NCI-H1105 treated with DMSO at 0.1 percent for 48 hours (cell line): ENCODE results near the gene RUVBL2.

Source experiments
- DNase-seq: peaks from one replicate; lab custom pipeline; 2025; lab: John Stamatoyannopoulos, UW

Gene RUVBL2

DNA sequence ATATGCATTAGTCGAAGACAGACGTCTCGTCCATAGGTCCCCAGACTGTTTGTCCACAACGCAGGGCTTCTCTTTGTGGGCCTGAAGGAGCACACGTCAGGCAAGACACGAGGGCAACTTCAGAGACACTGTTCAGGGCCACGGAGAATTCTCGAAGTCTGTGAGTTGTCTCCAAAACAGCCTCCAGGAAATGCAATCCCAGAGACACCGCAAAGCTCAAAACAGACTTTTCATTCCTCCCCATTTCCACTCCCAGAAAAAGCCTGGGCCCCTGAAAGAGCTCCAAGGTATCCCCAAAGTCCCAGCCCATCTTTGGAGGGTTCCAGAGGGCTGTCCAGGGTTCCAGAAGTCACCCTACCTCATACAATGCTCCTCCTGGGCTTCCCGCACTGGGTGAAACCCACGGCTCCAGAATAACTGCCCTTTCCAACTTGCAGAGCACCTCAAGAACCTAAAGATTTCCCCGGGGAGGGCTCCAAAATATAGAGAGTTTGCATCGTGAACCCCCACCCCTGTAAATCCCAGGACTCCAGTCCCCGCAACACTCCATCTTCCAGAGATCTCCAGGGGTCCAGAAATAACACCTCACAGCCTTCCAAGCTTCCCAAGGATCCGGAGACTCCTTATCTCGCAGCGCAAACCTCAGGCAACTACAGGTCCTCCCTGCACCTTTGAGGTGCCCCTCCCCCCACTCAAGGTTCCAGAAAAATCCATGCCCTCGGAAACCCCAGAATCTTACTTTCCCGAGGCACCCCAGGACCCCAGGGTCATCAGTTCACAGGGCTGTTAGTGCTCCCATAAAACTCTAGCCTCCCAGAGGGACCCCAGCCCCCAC lies 29.3 kb upstream of the RUVBL2 start:
- no peak for DNase-seq

DNA sequence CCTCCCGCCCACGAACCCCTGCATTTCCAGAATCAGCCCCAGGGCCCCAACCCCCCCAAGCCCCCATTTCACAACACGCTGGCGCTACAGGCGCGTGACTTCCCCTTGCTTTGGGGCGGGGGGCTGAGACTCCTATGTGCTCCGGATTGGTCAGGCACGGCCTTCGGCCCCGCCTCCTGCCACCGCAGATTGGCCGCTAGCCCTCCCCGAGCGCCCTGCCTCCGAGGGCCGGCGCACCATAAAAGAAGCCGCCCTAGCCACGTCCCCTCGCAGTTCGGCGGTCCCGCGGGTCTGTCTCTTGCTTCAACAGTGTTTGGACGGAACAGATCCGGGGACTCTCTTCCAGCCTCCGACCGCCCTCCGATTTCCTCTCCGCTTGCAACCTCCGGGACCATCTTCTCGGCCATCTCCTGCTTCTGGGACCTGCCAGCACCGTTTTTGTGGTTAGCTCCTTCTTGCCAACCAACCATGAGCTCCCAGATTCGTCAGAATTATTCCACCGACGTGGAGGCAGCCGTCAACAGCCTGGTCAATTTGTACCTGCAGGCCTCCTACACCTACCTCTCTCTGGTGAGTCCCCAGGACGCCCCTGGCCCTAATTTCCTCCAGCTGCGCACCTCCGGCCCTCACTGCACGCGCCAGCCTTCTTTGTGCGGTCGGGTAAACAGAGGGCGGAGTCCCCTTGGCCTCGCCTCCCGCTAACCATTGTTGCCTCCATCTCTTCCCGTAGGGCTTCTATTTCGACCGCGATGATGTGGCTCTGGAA lies 28.5 kb upstream of the RUVBL2 start, which contains the start of gene FTL:
TSS of gene FTL (plus strand) at position 270 of the 766 bp plus-strand sequence. CDS start at position 469, 199 bp downstream.
- peak; percentile 94 for DNase-seq

DNA sequence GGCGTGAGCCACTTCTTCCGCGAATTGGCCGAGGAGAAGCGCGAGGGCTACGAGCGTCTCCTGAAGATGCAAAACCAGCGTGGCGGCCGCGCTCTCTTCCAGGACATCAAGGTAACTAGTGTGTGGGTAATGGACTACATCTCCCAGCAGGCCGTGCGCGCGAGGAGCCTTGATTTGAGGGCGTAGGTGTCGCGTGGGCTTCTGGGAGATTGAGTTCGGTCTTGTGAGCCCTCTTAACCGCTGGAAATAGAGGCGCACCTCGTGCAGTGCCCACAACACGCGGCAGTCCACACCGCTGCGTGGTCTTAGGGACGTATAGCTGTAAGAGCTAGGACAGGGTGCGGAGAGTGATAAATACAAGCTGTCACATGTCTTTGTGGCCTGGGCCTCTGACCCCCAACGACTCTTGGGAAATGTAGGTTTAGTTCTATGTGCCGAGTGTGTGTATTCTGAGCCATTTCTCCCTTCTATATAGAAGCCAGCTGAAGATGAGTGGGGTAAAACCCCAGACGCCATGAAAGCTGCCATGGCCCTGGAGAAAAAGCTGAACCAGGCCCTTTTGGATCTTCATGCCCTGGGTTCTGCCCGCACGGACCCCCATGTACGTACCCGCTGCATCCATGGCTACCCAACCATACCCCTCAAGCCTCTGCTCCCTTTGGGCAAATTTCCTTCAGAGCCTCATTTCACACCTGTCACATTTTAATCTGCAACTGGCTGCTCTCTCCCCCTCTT lies 27.7 kb upstream of the RUVBL2 start:
- peak; percentile 83 for DNase-seq

DNA sequence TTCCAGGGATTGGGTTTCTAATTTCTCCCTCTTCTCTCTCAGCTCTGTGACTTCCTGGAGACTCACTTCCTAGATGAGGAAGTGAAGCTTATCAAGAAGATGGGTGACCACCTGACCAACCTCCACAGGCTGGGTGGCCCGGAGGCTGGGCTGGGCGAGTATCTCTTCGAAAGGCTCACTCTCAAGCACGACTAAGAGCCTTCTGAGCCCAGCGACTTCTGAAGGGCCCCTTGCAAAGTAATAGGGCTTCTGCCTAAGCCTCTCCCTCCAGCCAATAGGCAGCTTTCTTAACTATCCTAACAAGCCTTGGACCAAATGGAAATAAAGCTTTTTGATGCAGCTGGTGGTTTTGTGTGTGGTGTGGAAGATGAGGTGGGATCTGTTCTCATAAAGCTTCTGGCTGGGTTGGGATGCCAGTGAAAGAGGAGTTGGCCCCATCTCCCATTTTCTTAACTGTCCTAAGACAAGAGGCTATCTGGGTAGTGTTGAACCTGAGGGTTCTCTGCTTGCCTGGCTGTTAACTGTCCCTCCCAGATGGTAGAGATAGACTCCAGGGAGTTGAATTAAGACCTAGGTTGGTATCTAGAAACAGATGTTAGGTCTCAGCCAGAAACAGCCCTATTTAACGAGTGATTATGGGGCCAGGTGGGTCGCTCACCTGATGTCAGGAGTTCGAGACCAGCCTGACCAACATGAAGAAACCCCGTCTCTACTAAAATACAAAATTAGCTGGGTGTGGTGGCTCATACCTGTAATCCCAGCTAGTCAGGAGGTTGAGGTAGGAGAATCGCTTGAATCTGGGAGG lies 26.9 kb upstream of the RUVBL2 start:
- no peak for DNase-seq

DNA sequence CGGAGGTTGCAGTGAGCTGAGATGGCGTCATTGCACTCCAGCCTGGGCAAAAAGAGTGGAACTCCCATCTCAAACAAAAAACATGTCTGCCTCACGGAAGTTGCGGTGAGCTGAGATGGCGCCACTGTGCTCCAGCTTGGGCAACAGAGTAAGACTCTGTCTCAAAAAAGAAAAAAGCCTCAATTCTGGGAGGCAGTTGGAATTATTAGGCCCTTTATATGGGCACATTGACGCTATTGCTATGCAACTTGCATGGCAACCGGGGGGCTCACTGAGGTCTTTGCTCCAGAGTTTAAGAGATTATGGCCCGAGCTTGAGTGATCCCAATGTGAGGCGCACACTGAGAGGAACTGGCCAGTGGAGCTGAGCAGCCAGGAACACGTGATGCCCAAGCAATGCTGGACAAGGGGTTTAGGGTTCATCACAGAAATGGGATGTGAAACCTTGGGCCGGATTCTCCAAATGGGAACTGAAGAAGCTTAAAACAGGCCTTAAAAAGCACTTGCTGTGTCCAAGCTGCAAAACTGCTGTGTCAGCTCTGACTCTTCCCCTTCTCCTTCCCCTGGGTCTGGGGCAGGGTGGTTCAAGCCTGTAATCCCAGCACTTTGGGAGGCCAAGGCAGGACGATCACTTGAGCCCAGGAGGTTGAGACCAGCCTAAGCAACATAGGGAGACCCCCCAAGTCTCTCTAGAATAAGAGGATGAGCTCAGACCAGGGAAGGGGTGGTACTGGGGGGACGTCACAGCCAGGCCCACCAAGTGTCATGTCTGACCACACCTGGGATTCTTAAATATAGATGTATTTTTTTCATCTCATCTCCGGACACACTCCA lies 26.1 kb upstream of the RUVBL2 start:
- DNase-seq, result no peak

DNA sequence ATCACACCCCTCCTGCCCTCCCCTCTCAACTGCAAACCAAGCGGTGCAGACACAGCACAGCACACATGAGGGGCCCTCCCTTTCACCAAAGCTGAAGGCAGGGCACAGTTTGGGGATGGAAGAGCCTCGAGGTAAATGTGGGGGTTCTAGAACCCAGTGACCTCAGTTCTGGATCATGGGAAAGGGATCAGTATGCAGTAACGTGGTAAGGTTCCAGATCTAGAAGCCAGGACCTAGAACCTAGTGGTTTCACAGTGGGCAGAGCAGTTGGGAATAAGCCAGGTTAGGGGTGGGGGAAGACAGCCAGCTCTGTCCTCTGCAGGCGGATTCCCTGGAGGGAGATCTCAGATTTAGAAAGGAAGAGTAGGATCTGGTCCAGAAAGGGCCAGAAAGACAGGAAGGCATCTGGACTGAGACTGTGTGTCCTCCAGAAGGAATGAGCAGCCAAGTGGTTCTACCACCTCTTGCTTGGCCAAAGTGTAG lies 25.5 kb upstream of the RUVBL2 start:
- no peak for DNase-seq

DNA sequence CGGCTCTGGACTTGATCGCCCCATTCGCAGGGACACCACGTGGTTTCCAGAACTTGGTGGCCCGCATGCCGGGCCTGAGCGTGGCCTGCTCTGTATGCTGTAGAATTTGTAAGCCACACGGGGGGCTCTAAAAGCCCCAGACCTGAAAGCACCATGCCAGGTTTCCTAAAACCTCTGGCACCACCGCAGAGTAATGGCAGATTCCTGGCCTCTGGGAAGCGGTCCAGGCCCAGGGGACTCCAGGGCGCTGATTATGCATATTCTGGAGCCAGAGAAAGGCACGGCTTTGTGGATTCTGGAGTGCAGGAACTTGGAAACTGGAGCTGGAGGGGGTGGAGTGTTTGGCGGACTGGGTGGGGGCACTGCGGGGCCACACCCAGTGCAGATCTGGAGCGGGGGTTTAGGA lies 24.9 kb upstream of the RUVBL2 start:
- DNase-seq, result no peak

DNA sequence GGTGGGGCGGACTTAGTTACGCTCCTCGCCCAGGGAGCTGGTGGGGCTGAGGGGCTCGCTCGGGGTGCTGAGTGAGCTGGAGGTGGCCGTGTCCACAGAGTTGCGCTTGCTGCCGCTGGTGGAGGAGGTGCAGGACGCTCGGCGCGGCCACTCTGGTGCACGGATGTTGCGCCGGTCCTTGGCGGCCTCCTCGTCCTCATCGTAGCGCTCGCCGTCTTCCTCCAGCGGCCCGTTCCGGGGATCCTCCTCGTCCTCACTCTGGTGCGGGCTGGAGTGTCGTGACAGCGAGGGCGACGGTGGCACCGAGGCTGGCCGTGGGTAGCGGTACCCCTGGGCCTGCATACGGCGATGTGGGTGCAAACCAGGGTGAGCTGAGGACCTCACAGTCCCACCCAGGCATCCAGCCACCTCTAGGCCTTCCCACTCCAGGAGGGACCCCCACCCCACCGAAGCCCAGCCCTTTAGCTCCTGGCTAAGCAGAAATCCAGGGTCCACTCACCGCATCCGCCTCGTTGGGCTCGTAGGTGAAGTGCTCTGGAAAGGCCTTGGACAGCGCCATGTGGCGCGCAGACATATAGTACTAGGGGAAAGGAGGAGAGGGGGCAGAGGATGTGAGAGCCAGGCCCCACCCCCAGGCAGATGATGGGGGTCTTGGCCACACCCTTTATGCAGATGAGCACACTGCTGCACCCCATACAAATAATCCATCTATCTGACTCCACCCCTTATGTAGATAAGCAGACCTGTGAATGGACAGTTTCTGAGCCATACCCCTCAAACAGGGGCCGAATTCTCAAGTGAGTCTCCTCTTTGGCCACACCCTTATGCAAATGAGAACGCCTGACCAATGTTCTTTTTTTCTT lies 24.2 kb upstream of the RUVBL2 start:
- DNase-seq, result no peak

DNA sequence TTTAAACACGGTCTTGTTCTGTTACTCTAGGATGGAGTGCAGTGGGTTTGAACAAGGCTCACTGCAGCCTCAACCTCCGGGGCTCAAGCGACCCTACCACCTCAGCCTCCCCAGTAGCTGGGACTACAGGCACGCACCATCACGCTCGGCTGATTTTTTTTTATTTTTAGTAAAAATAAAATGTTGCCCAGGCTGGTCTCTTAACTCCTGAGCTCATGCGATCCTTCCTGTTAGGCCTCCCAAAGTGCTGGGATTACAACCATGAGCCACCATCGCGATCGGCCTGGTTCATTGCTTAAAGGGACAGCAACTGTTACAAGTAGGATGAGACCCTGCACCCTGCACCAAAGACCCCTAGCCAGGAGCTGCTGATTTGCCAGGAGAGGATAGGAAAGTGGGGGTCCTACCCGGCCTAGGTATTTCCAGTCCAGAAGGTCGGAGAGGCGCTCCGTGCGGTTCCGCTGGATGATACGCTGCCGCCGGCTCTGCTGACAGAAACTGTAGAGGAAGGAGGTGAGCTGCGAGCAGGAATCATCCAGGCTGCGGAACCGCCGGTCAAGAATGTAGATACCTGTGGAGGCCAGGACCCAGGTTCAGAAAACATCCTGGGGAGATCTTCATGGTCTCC lies 23.4 kb upstream of the RUVBL2 start:
- DNase-seq, result no peak

DNA sequence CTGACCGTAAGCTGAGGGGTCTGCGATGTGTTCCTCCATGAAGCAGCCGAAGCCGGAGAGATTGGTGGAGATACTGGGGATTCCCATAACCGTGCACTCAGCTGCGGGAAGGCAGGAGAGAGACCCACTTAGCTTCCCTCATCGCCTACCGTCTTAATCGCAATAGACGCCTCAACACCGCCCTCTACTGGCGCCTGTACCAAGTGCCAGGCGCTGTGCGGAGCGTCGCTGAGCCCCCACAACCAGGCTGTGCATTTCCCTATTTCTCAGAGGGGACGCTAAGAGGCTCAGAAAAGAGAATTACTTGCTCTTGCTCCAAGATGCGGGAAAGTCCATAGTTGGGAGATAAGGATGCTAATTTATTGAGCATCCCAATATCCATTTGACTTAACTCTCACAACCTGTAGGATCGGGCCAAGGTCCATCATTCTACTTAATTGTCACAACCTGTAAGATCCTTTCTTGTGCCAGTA lies 22.7 kb upstream of the RUVBL2 start:
- DNase-seq, result peak; percentile 81

DNA sequence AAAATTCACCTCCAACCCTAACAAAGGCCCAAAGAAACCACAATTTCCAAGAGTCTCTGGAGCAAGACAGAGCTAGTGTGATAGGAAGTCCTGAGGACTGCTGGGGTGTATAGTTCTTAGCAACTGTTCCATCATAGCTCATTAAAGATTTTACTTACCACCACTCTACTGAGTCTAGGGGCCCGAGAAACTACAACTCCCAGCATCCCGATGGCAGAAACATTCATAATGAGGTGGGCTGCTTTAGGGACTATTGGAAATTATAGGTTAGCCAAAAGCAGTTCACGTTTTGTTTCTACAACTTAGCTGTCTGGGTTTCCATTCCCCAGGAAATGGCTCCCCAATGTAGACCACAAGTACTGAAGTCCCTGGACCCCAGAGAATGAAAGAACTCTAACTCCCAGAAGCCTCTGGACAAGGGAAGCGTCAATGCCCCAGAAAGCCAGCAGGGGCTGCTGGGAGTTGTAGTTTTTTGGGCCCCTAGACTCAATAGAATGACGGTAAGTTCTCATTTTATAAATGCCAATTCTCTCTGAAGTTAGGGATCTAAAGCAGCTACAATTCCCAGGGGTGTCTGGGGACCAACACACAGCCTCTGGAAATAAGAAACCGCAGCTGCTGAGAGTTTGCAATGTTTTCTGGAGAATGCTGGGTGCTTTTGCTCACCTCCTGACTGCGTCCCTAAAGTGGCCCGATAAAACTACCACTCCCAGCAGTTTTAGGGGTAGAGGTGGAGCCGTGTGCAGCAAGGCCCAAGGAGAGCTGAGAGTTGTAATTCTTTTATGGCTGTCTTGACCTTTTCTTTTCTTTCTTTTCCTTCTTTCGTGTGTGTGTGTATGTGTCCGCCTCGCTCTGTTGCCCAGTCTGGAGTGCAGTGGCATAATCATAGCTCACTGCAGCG lies 17.5 kb upstream of the RUVBL2 start:
- DNase-seq, result peak; percentile 10

DNA sequence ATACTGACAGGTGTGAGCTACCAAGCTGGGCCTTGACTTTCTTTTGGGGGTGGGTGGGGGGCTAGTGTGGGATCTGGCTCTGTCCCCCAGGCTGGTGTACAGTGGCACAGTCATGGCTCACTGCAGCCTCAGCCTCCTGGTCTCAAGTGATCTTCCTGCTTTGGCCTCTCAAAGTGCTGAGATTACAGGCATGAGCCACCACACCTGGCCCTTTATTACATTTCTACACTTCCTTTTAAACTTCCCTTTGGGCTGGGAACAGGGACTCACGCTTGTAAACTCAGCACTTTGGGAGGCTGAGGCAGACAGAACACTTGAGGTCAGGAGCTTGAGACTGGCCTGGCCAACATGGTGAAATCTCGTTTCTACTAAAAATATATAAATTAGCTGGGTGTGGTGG lies 16.6 kb upstream of the RUVBL2 start:
- no peak for DNase-seq

DNA sequence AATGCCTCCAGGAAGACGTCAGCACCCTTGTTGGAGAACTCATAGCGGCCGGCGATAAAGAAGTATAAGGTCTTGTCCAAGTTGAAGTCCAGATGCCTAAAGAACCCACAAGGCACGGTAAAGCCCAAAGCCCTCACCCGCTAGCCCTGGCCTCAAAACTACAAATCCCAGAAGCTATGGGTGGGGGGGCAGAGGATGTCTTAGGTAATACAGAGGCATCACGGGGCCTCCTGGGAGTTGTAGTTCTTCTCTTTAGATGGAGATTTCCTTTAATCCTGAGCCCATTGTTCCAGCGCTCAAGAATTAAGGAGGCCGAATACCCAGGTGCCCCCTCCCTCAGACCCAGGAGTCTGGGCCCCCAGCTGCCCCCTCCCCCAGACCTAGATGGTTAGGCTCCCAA lies 11.4 kb upstream of the RUVBL2 start:
- no peak for DNase-seq

DNA sequence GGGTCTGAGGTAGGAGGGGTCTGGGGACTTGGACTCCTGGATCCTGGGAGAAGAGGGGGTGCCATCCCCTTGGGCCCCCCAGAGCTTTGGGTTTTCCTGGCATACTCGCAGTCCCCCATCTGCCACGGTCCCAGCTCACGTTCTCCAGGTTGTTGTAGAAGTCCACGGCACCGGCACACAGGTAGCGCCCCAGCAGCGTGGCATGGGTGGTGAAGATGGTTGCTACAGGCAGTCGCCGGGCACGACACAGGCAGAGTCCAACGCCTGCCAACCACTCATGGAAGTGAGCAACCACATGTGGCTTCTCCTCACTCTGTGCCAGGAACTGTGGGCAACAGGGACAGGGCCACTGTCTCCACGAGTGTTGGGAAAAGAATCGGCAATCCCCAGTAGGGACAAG lies 8.0 kb upstream of the RUVBL2 start:
- no peak for DNase-seq

DNA sequence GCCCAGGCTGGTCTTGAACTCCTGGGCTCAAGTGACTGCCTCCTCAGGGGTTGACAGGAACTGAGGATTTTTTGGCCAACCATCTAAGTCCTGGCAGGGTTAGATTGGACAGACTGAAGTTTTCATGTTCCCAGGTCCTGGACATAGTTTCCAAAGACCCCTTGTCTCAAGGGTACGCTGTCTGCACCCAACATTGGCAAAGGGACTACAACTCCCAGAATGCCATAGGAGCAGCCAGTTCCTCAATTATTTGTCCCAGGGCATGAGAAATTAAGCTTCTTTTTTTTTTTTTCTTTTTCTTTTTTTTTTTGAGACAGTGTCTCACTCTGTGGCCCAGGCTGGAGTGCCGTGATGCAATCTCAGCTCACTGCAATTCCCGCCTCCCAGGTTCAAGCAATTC lies 7.5 kb upstream of the RUVBL2 start:
- DNase-seq, result no peak

DNA sequence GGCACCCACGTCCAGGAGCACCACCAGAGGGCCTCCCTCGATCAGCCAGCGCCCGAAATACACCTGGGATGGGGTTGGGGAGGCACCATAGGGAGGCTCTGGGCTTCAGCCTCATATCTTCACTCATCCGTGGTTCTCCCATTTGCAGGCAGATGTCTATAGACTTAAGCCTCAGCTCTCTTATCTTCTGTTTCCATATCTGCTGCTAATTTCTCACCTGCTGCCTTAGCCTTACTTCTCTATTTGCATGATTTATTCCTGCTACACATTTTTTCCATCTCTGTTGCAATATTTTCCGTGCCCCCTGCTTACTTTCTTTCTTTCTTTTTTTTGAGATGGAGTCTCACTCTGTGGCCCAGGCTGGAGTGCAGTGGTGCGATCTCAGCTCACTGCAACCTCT lies 6.4 kb upstream of the RUVBL2 start:
- no peak for DNase-seq

DNA sequence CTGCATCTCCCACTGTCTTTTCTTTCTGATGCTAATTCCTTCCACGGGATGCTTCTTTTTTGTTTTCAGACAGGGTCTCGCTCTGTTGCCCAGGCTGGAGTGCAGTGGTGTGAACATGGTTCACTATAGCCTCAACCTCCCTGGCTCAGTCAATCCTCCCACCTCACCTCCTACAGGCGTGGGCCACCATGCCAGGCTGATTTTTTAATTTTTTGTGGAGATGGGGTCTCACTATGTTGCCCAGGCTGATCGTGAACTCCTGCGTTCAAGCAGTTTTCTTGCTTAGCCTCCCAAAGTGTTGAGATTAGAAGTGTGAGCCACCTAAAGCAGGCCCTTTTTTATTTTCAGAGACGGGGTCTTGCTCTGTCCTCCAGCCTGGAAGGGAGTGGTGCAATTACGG lies 5.4 kb upstream of the RUVBL2 start:
- no peak for DNase-seq

DNA sequence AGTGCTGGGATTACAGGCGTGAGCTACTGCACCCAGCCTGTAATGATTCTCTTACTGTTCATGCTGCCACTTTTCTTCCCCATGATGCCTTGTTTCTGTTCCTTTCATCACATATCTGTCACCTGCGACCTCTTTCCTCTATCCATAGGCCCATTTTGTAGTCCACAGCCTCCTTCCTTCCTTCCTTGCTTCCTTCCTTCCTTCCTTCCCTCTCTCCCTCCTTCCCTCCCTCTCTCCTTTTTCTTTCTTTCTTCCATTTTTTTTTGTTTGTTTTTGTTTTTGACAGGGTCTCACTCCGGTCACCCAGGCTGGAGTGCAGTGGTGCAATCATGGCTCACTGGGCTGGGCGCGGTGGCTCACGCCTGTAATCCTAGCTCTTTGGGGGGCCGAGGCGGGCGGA lies 4.8 kb upstream of the RUVBL2 start:
- DNase-seq, result no peak
